ENCODE measurements around the gene KCNQ1. TPM values are rescaled to one million over a fixed set of nuclear protein-coding genes. Genes with fewer than 3 reads are reported as not detected.

KCNQ1 gene
- total RNA-seq, 1 experiment from 2014 or later: not detected

GRCh38 chr11:2525166-2525861 is 80.5 kb downstream of the KCNQ1 start:
- Histone ChIP-seq H3K4me3 (no peak overlapping the region), H3K36me3 (no peaks in the 10 kb centered on the region), H3K9me3 (replicated peaks) (no peaks in the 10 kb centered on the region), H3K27me3 (peaks cover 20% of the 10 kb centered on the region), H3K27ac (no peak overlapping the region), H3K4me1 (no peaks in the 10 kb centered on the region)
- peak in 1 of 2 experiments; percentile 2 for DNase-seq

DNA sequence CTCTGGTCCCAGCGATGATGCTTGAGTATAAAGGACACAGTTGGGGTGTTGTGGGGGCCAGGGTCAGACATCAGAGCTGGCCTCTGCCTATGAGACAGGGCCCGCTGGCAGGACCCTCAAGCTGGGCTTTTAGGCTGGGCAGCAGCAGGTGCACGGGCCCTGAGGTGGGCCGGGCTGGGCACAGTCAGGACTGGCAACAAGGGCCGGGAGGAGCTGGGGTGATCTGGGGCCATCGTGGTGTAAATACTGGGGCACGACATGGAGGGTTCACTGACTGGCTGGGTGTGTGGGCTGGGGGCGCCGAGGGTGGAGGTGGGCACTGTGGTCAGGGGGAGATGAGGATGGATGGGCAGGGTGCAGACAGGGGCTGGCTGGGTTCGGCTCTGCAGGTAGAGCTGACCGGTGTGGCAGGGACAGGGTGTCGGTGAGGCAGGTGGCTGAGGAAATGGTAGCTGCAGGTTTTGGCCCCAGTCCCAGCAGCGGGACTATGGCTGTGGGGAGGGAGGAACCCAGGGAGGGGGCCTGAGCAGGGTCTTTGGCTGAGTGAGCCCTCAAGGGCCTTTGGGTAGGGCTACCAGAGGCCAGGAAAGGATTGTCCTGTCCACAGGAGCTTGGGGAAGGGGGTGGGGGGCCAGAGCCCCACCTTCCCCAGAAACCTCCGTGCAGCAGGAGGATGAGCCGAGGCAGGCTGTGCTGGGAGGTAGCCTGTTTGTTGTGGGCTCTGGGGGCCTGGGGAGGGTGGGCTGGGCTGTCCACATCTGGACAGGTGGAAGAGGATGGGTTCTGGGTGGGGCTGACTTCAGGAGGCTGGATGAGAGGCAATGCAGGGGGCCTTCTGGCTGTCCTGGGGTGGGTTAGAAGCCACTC is 81.4 kb downstream of the KCNQ1 start:
- no peak overlapping the region for H3K4me3 ChIP-seq
- no peaks in the 10 kb centered on the region for H3K9me3 ChIP-seq (replicated peaks)
- H3K27me3 ChIP-seq: peaks cover 20% of the 10 kb centered on the region
- peak in 1 of 2 experiments; percentile 0 for DNase-seq
- no peaks in the 10 kb centered on the region for H3K4me1 ChIP-seq
- no peaks in the 10 kb centered on the region for H3K36me3 ChIP-seq
- H3K27ac ChIP-seq: no peak overlapping the region

- Histone ChIP-seq H3K27me3 (peaks cover 13% of the 10 kb centered on the region), H3K4me3 (no peak overlapping the region), H3K27ac (no peak overlapping the region), H3K4me1 (no peaks in the 10 kb centered on the region), H3K9me3 (replicated peaks) (no peaks in the 10 kb centered on the region), H3K36me3 (no peaks in the 10 kb centered on the region)
- DNase-seq: peak in 1 of 2 experiments; percentile 3
Observed at GRCh38 chr11:2526808-2527381, 82.1 kb downstream of the KCNQ1 start.

DNA sequence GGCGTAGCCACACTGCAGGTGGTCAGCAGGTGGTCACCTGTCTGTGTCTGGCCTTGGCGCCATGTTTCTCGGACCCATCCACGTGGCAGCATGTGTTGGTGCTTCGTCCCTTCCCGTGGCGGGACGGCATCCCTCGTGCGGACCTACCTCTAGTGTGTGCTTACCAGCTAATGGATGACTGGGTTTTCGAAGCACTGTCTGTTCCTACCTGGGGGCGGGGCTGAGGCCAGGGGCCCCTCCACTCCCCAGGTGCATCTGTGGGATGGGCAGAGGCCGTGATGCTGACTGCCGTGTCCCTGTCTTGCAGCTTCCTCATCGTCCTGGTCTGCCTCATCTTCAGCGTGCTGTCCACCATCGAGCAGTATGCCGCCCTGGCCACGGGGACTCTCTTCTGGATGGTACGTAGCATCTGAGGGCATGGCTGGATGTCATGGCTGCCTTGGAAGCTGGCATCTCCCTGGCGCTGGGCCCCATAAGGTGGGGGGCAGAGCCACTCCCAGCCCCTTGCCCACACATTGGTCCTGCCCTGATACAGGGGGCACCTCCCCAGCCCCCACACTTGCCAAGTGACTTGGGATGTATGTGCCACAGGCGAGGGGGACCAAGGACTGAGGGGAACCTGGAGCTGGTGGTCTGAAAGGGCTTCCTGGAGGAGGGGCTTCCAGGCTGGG is 82.9 kb downstream of the KCNQ1 start:
- no peaks in the 10 kb centered on the region for H3K4me1 ChIP-seq
- DNase-seq: peak in 1 of 2 experiments; percentile 1
- H3K9me3 ChIP-seq (replicated peaks): no peaks in the 10 kb centered on the region

DNA sequence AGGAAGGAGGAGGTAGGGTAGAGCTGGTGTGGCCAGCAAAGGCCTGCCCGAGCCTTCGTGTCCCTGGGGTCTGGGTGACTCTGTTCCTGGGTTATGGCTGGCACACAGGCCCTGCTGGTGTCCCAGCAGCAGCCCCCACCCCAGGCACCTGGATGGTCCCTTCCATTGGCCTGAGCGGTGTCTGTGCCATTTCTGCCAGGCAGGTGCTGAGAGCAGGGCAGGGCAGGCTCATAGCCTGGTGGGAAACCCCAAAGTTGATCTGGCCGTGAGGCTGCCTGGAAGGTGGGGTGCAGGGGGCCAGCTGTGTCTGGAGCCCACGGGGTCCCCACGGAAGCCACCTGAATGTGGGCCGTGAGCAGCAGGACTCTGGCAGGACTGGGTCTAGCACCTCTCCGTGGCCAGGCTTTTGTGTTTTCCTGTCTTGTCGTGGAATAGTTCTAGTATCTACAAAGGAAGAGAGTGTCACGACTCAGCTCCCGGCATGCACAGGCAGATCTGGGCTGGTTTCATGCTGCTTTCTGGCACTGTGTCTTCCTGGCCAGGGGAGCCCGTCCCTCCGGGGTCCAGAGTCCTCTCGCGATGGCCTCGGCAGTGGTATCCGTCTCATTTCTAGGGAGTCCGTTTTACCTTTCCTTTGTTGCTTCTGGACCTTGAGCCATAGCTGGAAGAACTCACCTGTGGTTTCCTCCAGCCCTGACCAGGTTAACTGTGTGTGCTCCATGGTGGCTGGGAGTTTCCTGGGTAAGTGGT is 83.7 kb downstream of the KCNQ1 start:
- H3K4me1 ChIP-seq: peaks cover 6% of the 10 kb centered on the region

More for the DNA sequence above, 82.9 kb downstream of the KCNQ1 start:
- Histone ChIP-seq H3K27me3 (peaks cover 4% of the 10 kb centered on the region; the same call in 1 of the 2 replicates), H3K27ac (no peak overlapping the region), H3K4me3 (no peak overlapping the region), H3K36me3 (no peaks in the 10 kb centered on the region)

DNA sequence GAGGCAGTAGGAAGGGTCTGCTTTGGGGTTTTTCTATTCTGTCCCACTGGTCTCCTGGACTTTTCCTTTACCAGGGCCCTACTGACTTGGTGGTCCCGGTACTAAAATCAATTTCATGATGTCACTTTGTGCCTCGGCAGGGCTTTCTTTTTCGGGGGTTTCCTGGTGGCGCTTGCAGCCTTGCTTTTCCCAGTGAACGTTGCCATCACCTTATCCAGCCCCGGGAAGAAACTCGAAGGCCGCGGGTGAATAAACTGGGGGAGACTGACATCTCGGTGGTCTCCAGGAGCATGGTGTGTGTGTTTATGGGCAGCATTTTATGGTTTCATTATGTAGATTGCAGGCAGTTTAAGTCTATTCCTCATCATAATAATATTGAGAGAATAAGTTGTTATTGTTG is 84.4 kb downstream of the KCNQ1 start:
- no peaks in the 10 kb centered on the region for H3K9me3 ChIP-seq (replicated peaks)
- DNase-seq: peak in 1 of 2 experiments; percentile 1
- H3K4me3 ChIP-seq: no peak overlapping the region
- no peaks in the 10 kb centered on the region for H3K36me3 ChIP-seq
- peaks cover 11% of the 10 kb centered on the region for H3K4me1 ChIP-seq
- H3K27me3 ChIP-seq: peaks cover 1% of the 10 kb centered on the region; the same call in 1 of the 2 replicates
- H3K27ac ChIP-seq: no peak overlapping the region

More for the DNA sequence above, 83.7 kb downstream of the KCNQ1 start:
- Histone ChIP-seq H3K36me3 (no peaks in the 10 kb centered on the region), H3K9me3 (replicated peaks) (no peaks in the 10 kb centered on the region), H3K27me3 (peaks cover 3% of the 10 kb centered on the region; the same call in 1 of the 2 replicates), H3K4me3 (no peak overlapping the region), H3K27ac (no peak overlapping the region)
- DNase-seq: peak in 1 of 2 experiments; percentile 1

GRCh38 chr11:2529636-2530035 is 84.8 kb downstream of the KCNQ1 start:
- peak in 1 of 2 experiments; percentile 1 for DNase-seq
- no peaks in the 10 kb centered on the region for H3K36me3 ChIP-seq
- H3K27ac ChIP-seq: no peak overlapping the region
- no peaks in the 10 kb centered on the region for H3K9me3 ChIP-seq (replicated peaks)
- H3K4me1 ChIP-seq: peaks cover 16% of the 10 kb centered on the region
- H3K4me3 ChIP-seq: no peak overlapping the region
- H3K27me3 ChIP-seq: no peaks in the 10 kb centered on the region

GRCh38 chr11:2530131-2530854 is 85.5 kb downstream of the KCNQ1 start:
- no peaks in the 10 kb centered on the region for H3K9me3 ChIP-seq (replicated peaks)
- no peak overlapping the region for H3K4me3 ChIP-seq
- peaks cover 16% of the 10 kb centered on the region for H3K4me1 ChIP-seq
- H3K36me3 ChIP-seq: no peaks in the 10 kb centered on the region
- H3K27ac ChIP-seq: no peak overlapping the region
- no peak for DNase-seq
- H3K27me3 ChIP-seq: no peaks in the 10 kb centered on the region

GRCh38 chr11:2530855-2531200 is 86.0 kb downstream of the KCNQ1 start:
- H3K27me3 ChIP-seq: no peaks in the 10 kb centered on the region
- no peaks in the 10 kb centered on the region for H3K9me3 ChIP-seq (replicated peaks)
- peaks cover 16% of the 10 kb centered on the region for H3K4me1 ChIP-seq
- no peak overlapping the region for H3K4me3 ChIP-seq
- H3K36me3 ChIP-seq: no peaks in the 10 kb centered on the region
- H3K27ac ChIP-seq: no peak overlapping the region
- no peak for DNase-seq

DNA sequence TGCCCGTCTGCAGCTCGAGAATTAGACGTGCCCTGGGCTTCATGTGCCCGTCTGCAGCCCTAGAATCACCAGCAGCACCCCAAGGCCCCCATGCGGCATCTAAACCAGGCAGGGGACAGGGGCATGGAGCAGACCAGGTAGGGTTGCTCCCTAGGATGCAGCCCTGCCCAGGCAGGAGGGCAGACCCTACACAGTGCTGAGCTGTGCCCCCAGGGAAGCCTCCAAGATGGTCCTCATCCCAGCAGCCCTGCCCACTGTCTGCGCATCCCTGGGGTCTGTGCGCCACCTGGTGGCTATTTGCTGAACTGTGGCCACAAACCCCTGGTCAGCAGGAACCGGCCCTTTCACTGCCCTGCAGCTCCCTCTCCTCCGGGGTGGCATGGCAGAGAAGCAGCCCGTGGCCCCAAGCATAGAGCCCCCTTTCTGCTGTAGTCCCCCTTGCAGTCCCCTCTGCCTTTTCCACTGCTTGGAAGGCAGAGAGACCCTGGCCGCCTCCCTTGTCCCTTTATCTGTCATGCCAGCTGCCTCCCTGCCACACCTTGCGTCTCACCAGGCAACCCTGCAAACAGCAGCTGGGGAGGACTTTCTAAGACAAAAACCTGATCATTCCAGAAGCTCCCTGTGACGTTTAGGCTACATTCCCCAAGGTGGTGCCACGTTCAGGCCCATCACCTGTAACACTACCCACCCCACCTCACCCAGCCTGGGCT is 86.6 kb downstream of the KCNQ1 start:
- no peaks in the 10 kb centered on the region for H3K36me3 ChIP-seq
- no peaks in the 10 kb centered on the region for H3K9me3 ChIP-seq (replicated peaks)
- no peak overlapping the region for H3K4me3 ChIP-seq
- H3K4me1 ChIP-seq: peaks cover 16% of the 10 kb centered on the region
- H3K27ac ChIP-seq: no peak overlapping the region
- peak; percentile 69 to 83 for DNase-seq
- no peaks in the 10 kb centered on the region for H3K27me3 ChIP-seq

GRCh38 chr11:2531987-2532703 is 87.3 kb downstream of the KCNQ1 start:
- no peak overlapping the region for H3K4me3 ChIP-seq
- no peaks in the 10 kb centered on the region for H3K27me3 ChIP-seq
- DNase-seq: no peak
- H3K9me3 ChIP-seq (replicated peaks): no peaks in the 10 kb centered on the region
- no peak overlapping the region for H3K27ac ChIP-seq
- H3K36me3 ChIP-seq: no peaks in the 10 kb centered on the region
- peaks cover 16% of the 10 kb centered on the region for H3K4me1 ChIP-seq

DNA sequence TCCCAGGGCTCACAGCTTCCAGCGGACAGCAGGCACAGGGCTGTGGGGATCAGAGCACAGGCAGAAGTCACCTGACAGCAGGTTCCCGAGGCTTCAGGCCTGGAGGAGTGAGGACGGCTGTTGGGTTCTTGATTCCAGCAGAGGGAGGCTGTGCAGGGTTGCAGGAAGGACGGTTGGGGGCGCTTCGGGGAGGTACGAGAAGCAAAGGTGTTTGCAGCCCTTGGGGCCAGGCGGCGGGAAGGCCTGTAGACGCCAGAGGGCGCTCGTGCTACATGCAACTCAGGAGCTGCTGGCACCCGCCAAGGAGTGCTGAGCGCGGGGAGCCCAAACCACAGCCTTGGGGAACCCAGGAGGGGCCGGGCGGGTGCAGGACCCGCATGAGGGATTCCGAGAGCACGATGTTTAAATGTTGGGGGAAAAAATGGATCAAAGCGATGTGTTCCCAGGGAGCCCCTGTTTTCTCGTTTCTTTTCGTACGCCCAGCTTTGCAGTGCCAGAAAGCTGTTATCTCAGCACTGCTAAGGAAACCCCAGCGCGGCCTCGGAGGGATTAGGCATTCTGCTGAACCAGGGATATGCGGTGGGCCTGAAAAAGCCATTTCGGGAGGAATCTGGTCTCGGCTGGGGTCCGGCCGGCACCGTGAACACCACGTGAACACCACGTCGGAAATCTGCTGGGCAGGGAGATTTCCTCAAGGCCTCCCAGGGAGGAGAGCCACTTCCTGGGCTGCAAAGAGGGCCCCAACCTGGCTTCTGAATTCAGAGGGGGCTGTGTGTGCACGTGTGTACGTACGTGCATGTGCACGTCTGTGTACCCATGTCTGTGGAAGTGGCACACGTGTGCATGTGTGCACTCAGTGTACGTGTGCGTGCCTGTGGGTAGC is 88.1 kb downstream of the KCNQ1 start:
- Histone ChIP-seq H3K4me3 (peak overlapping the region; percentile 20), H3K36me3 (no peaks in the 10 kb centered on the region), H3K4me1 (peaks cover 19% of the 10 kb centered on the region), H3K9me3 (replicated peaks) (no peaks in the 10 kb centered on the region), H3K27me3 (no peaks in the 10 kb centered on the region), H3K27ac (peak overlapping the region; percentile 86)
- DNase-seq: peak; percentile 93 to 96
